Heart left ventricle (tissue), 16 donors: ENCODE measurements around the gene C4BPA. TPM values are rescaled to one million over a fixed set of nuclear protein-coding genes. Genes with fewer than 3 reads are reported as not detected.

Experiments
- ATAC-seq, 4 donors: fragments of 200-7000 bp; cut with Tn5 transposase; one replicate each; pipeline ENCODE4 v1.9.1; 2020 to 2022; ENCODE audit warnings: moderate library complexity in 4 of 4, mild to moderate bottlenecking in 3 of 4, moderate number of reproducible peaks in 1 of 4
- DNase-seq, 5 donors: peaks; one replicate each; pipeline ENCODE4 v3.0.0-alpha.2; 2020
- H3K27ac ChIP-seq, 12 donors: fragments of 200-600 bp; sonication (generic) in 4 of 12; one replicate each; pipeline versions ENCODE4 v1.5.0 to v1.8.0; 2016 to 2022; ENCODE audit warnings: mild to moderate bottlenecking in 2 of 12
- H3K27me3 ChIP-seq, 9 donors: fragments of 200-600 bp; sonication (generic) in 2 of 9; one replicate each; pipeline versions ENCODE4 v1.5.1 to v1.8.0; 2016 to 2022; ENCODE audit warnings: mild to moderate bottlenecking in 3 of 9
- H3K36me3 ChIP-seq, 9 donors: fragments of 200-600 bp; sonication (generic) in 2 of 9; one replicate each; pipeline versions ENCODE4 v1.5.0 to v1.8.0; 2018 to 2022; ENCODE audit warnings: mild to moderate bottlenecking in 2 of 9
- H3K4me1 ChIP-seq, 12 donors: fragments of 200-600 bp; sonication (generic) in 4 of 12; one replicate each; pipeline versions ENCODE4 v1.5.0 to v1.8.0; 2016 to 2022; ENCODE audit warnings: mild to moderate bottlenecking in 3 of 12
- H3K4me3 ChIP-seq, 12 donors: fragments of 200-600 bp; sonication (generic) in 4 of 12; one replicate each; pipeline versions ENCODE4 v1.5.0 to v1.8.0; 2017 to 2022; ENCODE audit warnings: mild to moderate bottlenecking in 9 of 12, moderate library complexity in 4 of 12
- H3K9me3 ChIP-seq, 12 donors: fragments of 200-600 bp; sonication (generic) in 4 of 12; one replicate each; pipeline versions ENCODE4 v1.5.0 to v1.8.0; 2016 to 2022; ENCODE audit warnings: mild to moderate bottlenecking in 1 of 12
- POLR2A ChIP-seq, 2 donors: fragments of 450-650 bp; IDR thresholded peaks; one replicate each; pipeline ENCODE4 v1.6.1; 2017; ENCODE audit warnings: antibody characterized with exemption in 2 of 2, mild to moderate bottlenecking in 2 of 2, moderate library complexity in 2 of 2
- WGBS, 4 donors: extraction: QIAGEN DNeasy Blood & Tissue Kit in 2 of 4; methylation state at CpG; one replicate each; pipeline versions ENCODE4 v1.1.5 to v1.1.7; 2013 to 2018; 5-methylcytosine and 5-hydroxymethylcytosine counted together
- intact Hi-C, 10 donors: fragments of 100-400 bp; cut with DNase I; formaldehyde crosslinking; loops; one replicate each; pipeline versions ENCODE4 v1.11.1 to v1.14.2; 2022
- polyA plus RNA-seq, 2 donors: library from polyadenylated mRNA; stranded (reverse); fragments of 200-250 nt; gene quantifications; one replicate each; pipeline ENCODE4 v1.2.3, GENCODE V29; 2013
- total RNA-seq, 9 donors: library from RNA; depleted of rRNA in 2 of 9; stranded (reverse); fragments of >200 nt in 2 of 9; fragmentation: NEBNext Ultra II Directional in 3 of 9; extraction: Animal tissue kit (Norgen Biotek cat#: 25700) in 3 of 9; gene quantifications; one replicate each; pipeline versions ENCODE4 v1.1.0 to v1.2.4, GENCODE V29; 2016 to 2023
- TF ChIP-seq, protein P1 (sequence below), 12 donors: fragments of 200-600 bp; sonication (generic) in 4 of 12; IDR thresholded peaks; one replicate each; pipeline versions ENCODE4 v1.5.0 to v1.8.0; 2018 to 2022; ENCODE audit warnings: antibody characterized with exemption in 12 of 12, mild to moderate bottlenecking in 5 of 12
- donor health status: ischemic (EF 13 %, LVEDD 7.1; RV severe dilation, severe dysfunction).
- donor health status: healthy with polysubstance abuse.
- donor health status: DM: no; HTN: yes; CAD: no.
- donor health status: DM: no; HTN: no; CAD: no.
- donor health status: ischemic (EF 25% LVEDD 6.9; RV normal size, moderate dysfunction).
- donor health status: ischemic (EF 25% LVEDD 5.7; RV mildly dilated, moderate dysfunction).
- donor health status: healthy.
- donor health status: DM: yes; HTN: yes; CAD: no.
- donor health status: ischemic (EF 35%, LVEDD 5.7; RV mildly dilated, moderate dysfunction).
- donor health status: nonischemic (EF 11% LVEDD 7.7; RV severe dilation, severe dysfunction).
- donor health status: DM: yes; HTN: yes; CAD: no.
- donor health status: PGD.
- donor health status: ischemic (EF 29% LVEDD 5.4; RV normal size, mild dysfunction).
- donor health status: nonischemic (EF 23%, LVEDD 6.1; RV moderate dilation, normal function).

C4BPA gene
- total and polyA plus RNA-seq, 11 donors, result 0.03 TPM; not detected in 10

DNA sequence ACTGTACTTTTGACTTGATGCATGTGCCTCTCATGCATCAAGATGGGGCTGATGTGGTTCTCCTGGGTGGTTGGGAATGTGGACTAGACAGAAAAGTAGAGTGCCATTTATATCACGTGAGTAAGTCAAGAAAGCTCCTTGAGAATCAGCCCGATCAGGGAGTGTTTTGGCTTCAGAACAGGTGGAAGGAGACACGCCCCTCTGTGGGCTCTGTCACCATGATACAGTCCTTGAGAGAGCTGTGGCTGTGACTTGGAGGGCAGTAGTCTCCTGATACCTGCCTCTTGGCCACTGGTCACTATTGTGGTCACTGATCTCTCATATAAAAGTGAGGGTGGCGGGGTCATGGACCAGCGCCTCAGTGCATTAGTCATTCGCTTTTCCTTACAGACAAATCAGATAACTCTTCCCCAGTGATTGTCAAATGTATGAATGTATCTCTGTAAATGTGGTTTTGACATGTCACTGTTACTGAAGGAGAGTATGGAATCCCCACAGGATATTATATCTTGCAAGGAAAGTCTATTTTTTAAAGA is 24.3 kb upstream of the C4BPA start:
- ATAC-seq, result no peak
- intact Hi-C loops, result loop anchor here in 6 of 10 donors (5.0 to 10.0 kb wide), 7 partner anchors 165 to 423 kb away; partner anchors contain the start of genes CD55 (in 2 of the 6) and CR1 (in 2 of the 6)
- Histone ChIP-seq H3K4me3 (no peak overlapping the region), H3K27me3 (no peaks in the 10 kb centered on the region), H3K4me1 (peaks cover 0 to 30% (median 11%) of the 10 kb centered on the region in 12 donors), H3K27ac (no peak overlapping the region), H3K36me3 (peaks cover 0 to 63% (median 25%) of the 10 kb centered on the region in 9 donors), H3K9me3 (no peaks in the 10 kb centered on the region)
- no peak for DNase-seq
- TF ChIP-seq POLR2A (IDR thresholded peaks at IDR 0.05), result no peak
- TF ChIP-seq, protein P1, sequence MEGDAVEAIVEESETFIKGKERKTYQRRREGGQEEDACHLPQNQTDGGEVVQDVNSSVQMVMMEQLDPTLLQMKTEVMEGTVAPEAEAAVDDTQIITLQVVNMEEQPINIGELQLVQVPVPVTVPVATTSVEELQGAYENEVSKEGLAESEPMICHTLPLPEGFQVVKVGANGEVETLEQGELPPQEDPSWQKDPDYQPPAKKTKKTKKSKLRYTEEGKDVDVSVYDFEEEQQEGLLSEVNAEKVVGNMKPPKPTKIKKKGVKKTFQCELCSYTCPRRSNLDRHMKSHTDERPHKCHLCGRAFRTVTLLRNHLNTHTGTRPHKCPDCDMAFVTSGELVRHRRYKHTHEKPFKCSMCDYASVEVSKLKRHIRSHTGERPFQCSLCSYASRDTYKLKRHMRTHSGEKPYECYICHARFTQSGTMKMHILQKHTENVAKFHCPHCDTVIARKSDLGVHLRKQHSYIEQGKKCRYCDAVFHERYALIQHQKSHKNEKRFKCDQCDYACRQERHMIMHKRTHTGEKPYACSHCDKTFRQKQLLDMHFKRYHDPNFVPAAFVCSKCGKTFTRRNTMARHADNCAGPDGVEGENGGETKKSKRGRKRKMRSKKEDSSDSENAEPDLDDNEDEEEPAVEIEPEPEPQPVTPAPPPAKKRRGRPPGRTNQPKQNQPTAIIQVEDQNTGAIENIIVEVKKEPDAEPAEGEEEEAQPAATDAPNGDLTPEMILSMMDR (IDR thresholded peaks at IDR 0.05), result no peak
- WGBS, 4 donors, result 71 to 89% (median 79%) methylated on average over 6 of the region's 6 CpGs

DNA sequence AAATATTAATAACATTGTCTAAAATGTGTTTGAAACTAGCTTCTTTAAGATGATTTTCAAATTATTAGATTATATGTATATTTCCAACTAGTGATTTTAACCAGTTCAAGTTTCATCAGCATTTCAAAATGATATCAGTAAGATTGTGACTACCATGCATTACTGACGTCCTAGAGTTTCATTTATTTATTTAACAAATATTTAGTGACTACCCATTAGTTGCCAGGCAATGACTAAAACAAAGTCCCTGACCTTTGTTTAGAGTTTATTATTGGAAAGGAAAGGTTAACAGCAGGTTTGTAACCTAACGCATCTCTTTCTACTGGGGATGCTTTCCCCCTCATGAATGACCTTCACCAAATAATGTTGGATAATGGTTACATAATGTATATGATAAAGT is 22.9 kb upstream of the C4BPA start:
- peaks cover 0 to 24% (median 10%) of the 10 kb centered on the region in 12 donors for H3K4me1 ChIP-seq
- ATAC-seq, result no peak
- WGBS, 4 donors, result 45 to 61% (median 49%) methylated on average over 2 of the region's 2 CpGs
- DNase-seq, result no peak
- H3K36me3 ChIP-seq, result peaks cover 0 to 50% (median 15%) of the 10 kb centered on the region in 9 donors
- H3K9me3 ChIP-seq, result no peaks in the 10 kb centered on the region
- H3K27ac ChIP-seq, result no peak overlapping the region
- no peak for TF ChIP-seq POLR2A (IDR thresholded peaks at IDR 0.05)
- TF ChIP-seq, protein P1 (IDR thresholded peaks at IDR 0.05), result no peak
- intact Hi-C loops, result loop anchor here in 5 of 10 donors (5.0 to 10.0 kb wide), 5 partner anchors 241 to 421 kb away; partner anchors contain the start of genes CD55 (in 2 of the 5) and CR1 (in 2 of the 5)
- H3K4me3 ChIP-seq, result no peak overlapping the region
- H3K27me3 ChIP-seq, result no peaks in the 10 kb centered on the region

DNA sequence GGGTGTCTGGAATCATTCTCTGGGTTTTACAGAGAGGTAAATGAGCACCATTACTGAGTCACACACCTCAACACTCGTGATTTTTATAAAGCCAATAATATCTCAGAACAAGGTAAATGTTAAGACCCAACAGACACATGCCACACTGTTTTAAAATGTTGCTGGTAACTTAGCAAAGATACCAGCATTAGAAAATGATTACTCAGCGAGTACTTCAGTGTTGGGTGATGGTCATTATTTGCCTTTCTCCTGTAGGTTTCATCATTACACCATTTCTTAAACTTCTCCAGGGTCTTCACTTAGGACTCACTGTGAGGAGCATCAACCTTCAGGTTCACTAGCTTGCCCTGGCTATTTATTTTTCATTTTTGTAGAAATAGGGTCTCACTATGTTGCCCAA is 22.2 kb upstream of the C4BPA start:
- Histone ChIP-seq H3K27me3 (no peaks in the 10 kb centered on the region), H3K27ac (no peak overlapping the region), H3K4me3 (no peak overlapping the region), H3K36me3 (peaks cover 0 to 46% (median 15%) of the 10 kb centered on the region in 9 donors), H3K9me3 (no peaks in the 10 kb centered on the region), H3K4me1 (peaks cover 0 to 19% (median 5%) of the 10 kb centered on the region in 12 donors)
- intact Hi-C loops, result loop anchor here in 5 of 10 donors (5.0 to 10.0 kb wide), 5 partner anchors 240 to 420 kb away; partner anchors contain the start of genes CD55 (in 2 of the 5) and CR1 (in 2 of the 5)
- no peak for ATAC-seq
- 82 to 89% (median 85%) methylated on average over 2 of the region's 2 CpGs for WGBS, 4 donors
- TF ChIP-seq, protein P1 (IDR thresholded peaks at IDR 0.05), result no peak
- no peak for TF ChIP-seq POLR2A (IDR thresholded peaks at IDR 0.05)
- DNase-seq, result no peak

DNA sequence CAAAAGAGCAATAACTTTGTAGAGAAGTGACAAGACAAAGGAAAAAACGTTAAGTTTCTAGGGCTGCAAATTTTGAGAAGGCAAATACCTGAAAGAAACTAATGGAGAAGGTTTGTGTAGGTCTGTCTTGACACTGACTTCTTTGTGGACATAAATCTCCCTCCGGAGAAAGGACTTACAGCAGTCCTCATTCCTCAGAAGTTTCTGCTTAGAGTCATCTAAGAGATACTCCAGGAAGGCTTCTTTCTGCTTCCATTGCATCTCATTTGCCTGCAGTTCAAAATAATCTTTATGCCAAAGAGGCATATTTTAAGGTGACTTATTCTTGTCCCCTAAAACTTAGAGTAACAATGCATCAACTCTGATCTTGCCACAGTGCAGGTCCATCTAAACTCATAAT is 19.8 kb upstream of the C4BPA start:
- peaks cover 0 to 11% (median 0%) of the 10 kb centered on the region in 12 donors for H3K4me1 ChIP-seq
- no peak overlapping the region for H3K4me3 ChIP-seq
- peaks cover 0 to 34% (median 8%) of the 10 kb centered on the region in 9 donors for H3K36me3 ChIP-seq
- ATAC-seq (no peak), DNase-seq (no peak)
- TF ChIP-seq, protein P1 (IDR thresholded peaks at IDR 0.05), result no peak
- TF ChIP-seq POLR2A (IDR thresholded peaks at IDR 0.05), result no peak
- 59 to 71% (median 63%) methylated on average over 2 of the region's 2 CpGs for WGBS, 4 donors
- no peaks in the 10 kb centered on the region for H3K27me3 ChIP-seq
- intact Hi-C loops, result loop anchor here in 9 of 10 donors (1.0 to 10.0 kb wide), 9 partner anchors 238 to 418 kb away; partner anchors contain the start of genes CD55 (in 2 of the 9) and CR1 (in 2 of the 9)
- H3K9me3 ChIP-seq, result no peaks in the 10 kb centered on the region
- H3K27ac ChIP-seq, result no peak overlapping the region
